Retina (tissue), 1 donor: Measurements from ENCODE around the gene L2HGDH.

ENCODE experiments used
- DNase-seq: peaks from one replicate; pipeline ENCODE4 v3.0.0-alpha.2; 2016

The L2HGDH gene

DNA sequence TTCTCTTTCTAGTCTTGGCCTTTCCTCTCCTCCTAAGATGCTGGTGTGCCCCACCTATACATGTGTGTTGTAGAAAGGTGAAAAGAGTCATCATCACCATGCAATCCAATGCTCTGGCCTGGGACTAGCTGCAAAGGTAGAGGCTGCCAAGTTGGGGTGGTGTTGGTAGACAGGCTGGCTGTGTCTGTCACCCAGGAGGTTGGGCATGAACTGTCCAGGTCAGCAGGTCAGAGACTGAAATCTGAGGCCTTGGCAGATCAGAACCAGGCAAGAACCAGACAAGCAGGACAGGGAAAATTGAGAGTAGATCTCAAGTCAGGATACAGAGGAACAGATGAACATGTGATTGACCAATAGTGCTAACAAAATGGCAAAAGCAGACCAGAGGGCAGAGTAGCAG is 26.2 kb downstream of the L2HGDH start:
- no peak for DNase-seq

DNA sequence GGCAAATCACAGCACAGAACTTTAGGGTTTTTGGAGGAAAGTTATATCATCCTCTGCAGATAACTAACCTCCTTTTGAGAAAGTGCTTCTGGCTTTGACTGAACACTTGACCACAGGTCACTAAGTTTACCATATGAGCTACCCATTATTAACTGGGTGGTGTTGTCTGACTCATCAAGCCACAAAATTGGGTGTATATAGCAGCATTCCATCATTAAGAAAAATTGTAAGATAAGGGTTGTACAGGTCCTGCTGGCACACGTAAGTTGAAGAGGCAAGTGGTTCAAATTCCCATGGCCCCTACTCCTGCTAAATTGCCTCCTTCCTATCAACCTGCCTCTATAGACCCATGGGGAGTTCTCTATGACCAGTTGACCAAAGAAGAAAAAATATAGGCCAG is 39.5 kb downstream of the L2HGDH start:
- DNase-seq, result no peak

GRCh38 chr14:50270932-50271331 is 41.1 kb downstream of the L2HGDH start:
- DNase-seq, result no peak

GRCh38 chr14:50265029-50265428 is 47.0 kb downstream of the L2HGDH start:
- DNase-seq, result no peak

- no peak for DNase-seq
Observed at GRCh38 chr14:50263321-50263720, 48.7 kb downstream of the L2HGDH start.

GRCh38 chr14:50262865-50263264 is 49.2 kb downstream of the L2HGDH start:
- DNase-seq, result no peak

GRCh38 chr14:50260511-50260910 is 51.5 kb downstream of the L2HGDH start:
- DNase-seq, result no peak

DNA sequence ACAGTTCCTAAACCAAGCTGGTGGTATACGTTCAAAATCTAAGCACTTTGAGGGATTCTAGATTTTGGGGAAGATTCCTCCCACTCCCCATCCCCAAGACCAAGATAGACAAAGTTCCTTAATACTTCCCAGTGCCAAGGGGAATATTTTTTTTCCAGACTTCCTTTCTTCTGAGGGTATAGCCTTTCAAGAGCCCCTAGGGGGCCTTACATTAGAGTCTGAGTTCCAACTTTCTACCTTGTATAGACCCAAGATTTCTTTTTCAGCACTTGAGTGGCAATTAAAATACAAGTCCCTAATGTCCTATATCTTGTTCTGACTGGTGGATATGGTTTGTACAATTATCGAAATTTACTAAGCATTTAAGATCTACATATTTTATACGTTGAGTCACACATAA is 52.0 kb downstream of the L2HGDH start:
- DNase-seq, result no peak

- DNase-seq, result no peak
Observed at GRCh38 chr14:50257732-50258131, 54.3 kb downstream of the L2HGDH start.

DNA sequence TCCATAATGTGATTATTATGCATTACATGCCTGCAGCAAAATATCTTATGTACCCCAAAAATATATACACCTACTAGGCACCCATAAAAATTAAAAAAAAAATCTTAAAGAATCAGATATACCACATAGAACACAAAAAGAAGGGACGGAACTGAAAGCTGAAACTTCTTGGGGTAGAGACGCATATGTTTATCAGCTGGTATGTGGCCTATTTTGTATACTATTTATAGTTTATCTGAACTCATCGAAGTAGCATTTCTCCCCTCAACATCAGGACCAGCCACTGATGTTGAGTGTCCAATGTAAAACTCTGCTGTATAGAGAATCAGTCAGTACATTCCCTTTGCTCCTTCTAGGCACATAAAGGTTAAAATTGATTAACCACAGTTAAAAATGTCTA is 57.8 kb downstream of the L2HGDH start:
- no peak for DNase-seq

GRCh38 chr14:50249136-50249775 is 62.8 kb downstream of the L2HGDH start:
- DNase-seq, result no peak

GRCh38 chr14:50247245-50247644 is 64.8 kb downstream of the L2HGDH start:
- DNase-seq, result no peak

- DNase-seq, result no peak
Observed at GRCh38 chr14:50242566-50243310, 69.3 kb downstream of the L2HGDH start.

- no peak for DNase-seq
Observed at GRCh38 chr14:50242096-50242495, 69.9 kb downstream of the L2HGDH start.

- DNase-seq, result no peak
Observed at GRCh38 chr14:50237427-50237826, 74.6 kb downstream of the L2HGDH start.

DNA sequence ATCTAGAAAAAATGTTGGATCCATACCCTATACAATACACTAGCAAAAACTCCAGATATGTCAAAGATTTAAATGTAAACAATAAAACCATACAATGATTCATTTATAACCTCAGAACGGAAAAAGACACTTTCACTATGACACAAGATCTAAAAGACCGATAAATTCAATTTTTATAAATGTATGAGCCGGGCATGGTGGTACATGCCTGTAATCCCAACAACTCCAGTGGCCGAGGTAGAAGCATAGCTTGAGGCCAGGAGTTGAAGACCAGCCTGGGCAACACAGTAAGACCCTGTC is 78.1 kb downstream of the L2HGDH start:
- no peak for DNase-seq

DNA sequence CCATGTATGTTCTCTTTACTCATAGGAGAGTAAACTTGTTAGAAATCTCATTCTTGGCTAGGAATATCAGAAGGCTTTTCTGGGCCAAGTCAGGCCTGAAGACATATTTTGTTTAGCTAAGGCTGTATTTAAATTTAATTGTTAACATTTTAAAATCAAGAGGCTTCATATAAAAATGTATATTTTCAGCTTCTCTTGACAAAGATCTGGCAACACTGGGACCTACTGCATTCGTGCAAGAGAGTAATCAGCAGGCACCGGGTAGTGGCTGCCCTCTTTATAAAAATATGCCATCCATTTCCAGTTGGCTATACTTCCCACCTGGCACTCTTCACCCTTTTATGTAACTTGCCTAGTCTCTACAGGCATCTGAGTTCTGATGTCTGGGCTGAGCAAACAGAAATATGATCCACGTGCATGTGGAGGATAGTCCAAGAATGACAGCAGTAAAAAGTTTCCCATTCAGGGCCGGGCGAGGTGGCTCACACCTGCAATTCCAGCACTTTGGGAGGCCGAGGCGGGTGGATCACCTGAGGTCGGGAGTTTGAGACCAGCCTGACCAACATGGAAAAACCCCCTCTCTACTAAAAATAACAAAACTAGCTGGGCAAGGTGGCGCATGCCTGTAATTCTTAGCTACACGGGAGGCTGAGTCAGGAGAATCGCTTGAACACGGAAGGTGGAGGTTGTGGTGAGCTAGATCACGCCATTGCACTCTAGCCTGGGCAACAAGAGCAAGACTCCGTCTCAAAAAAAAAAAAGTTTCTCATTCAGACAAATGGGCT is 78.7 kb downstream of the L2HGDH start:
- no peak for DNase-seq

- no peak for DNase-seq
Observed at GRCh38 chr14:50232276-50232642, 79.8 kb downstream of the L2HGDH start.

DNA sequence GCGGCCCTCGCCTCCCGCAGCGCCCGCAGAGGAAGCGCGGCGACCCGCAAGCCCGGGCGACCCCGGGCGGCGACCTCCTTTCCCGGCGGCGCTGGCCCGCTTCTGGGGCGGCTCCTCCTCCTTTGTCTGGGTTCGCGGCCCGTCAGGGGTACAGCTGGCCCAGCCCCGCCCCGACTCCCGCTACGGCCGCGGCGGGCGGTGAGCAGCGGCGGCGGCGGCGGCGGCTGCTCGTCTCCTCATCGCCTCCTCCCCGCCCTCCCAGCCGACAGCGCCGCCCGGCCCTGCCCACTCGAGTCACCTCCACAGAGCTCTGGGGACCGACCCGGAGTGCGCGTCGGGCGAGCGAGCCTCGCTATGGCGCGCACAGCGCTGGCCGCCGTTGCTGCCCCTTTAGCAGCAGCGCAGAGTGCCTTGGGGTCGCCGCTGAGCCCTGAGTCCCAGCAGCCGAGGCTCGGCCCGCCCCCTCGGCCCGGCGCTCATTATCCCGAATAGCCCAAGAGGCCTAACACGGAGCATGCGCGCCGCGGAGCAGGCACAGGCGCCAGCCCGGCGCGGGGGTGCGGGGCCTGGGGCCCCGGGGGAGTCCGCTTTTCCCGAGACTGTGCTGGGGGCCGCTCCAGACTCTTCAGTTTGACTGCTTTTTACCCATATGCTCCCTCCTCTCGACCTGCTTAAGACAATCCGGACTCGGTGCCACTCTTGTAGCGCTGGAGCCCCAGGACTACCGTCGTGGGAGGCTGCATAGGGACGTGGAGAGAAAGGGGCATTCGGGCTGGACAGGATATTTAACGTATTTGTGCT is 80.4 kb downstream of the L2HGDH start, which contains the start of gene SOS2:
Gene SOS2, minus strand, starts transcription at position 104 of the 801 bp plus-strand sequence. CDS start 295 bp downstream, outside the sequence.
- DNase-seq, result peak; percentile 97

DNA sequence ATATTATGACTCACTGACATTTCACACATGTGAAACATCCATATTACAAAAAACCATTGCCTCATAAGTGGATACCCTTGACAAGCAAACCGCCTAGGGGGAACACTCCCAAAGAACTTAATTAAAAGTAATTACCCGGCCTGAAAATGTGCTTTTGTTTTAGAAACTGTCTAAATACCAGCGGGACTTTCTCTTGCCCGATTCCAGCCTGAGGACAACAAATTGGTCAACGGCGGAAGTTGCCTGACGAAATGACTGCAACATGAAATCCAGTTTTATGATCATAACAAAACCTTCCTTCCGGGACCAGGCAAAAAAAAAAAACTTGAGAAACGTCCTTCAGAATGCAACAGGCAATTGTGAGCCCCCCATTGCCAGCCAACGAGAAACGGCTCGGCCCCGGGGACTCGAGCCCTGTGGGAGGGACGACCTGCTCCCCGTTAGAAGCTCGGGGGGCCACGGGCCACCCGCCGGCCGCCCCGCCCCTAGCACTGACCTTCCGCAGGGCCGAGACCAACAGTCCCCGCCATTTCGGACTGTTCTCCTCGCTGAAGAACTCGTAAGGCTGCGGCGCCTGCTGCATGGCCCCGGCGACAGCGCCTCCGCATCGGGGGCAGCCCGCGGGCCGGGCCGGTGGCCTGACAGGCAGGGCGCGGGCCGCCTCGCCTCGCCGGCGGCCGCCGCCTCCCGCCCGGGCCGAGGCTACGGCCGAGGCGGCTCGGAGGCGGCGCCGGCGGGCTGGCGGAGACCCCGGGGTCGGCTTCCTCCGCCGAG is 81.1 kb downstream of the L2HGDH start:
- peak; percentile 81 for DNase-seq

- DNase-seq, result no peak
Observed at GRCh38 chr14:50230401-50230700, 81.7 kb downstream of the L2HGDH start.

- DNase-seq, result no peak
Observed at GRCh38 chr14:50229681-50230080, 82.3 kb downstream of the L2HGDH start.

DNA sequence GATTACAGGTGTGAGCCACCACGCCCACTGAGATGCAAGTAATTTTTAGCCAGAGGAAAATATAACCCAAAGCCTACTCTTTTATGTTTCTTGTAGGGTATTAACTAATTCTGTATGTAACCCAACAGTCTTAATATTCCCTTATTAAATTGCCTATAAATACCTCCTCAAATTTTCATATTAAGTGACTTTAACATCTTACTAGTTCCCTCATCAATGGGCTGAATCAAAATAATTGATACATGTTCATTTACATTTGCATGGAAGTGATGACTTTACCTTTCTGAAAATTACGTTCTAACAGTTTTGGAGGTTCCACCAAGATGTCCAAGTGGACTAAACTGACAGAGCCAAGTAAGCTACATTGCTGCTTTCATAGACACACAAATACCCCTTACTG is 83.7 kb downstream of the L2HGDH start:
- DNase-seq, result no peak
